ENCODE results near the gene PERM1. TPM values are rescaled to one million over a fixed set of nuclear protein-coding genes. Genes with fewer than 3 reads are reported as not detected.

The PERM1 gene
- total and polyA plus RNA-seq, 9 of the 15 experiments (the other 6 are each of a cell fraction or from before 2014, with no cell fraction given), result not detected

DNA sequence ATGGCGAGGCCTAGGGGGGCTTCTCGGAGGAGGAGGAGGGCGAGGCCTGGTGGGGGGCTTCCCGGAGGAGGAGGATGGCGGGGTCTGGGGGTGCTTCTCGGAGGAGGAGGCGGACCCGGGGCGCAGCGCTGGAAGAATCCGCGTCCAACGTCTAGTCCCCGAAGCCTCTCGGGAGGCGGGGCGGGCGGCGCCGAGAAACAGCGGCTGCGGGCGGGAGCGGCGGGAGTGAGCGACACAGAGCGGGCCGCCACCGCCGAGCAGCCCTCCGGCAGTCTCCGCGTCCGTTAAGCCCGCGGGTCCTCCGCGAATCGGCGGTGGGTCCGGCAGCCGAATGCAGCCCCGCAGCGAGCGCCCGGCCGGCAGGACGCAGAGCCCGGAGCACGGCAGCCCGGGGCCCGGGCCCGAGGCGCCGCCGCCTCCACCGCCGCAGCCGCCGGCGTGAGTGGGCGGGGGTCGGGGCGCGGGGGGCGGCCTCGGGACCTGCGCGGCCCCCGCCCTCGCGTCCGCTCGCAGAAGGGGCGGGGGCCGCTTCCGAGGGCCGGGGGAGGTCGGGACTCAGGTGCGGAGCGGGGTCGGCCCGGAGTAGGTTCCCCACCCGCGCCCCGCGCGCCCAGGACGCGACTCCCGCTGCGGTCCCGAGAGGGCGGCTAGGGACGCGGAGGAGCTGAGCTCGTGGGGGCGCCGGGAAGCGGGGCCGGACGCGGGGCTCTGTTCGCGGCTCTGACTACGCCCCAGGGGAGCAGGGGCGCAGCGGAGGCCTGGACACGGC is 21.3 kb downstream of the PERM1 start, which contains the start of gene KLHL17 (continued):
- TF ChIP-seq, protein P1, sequence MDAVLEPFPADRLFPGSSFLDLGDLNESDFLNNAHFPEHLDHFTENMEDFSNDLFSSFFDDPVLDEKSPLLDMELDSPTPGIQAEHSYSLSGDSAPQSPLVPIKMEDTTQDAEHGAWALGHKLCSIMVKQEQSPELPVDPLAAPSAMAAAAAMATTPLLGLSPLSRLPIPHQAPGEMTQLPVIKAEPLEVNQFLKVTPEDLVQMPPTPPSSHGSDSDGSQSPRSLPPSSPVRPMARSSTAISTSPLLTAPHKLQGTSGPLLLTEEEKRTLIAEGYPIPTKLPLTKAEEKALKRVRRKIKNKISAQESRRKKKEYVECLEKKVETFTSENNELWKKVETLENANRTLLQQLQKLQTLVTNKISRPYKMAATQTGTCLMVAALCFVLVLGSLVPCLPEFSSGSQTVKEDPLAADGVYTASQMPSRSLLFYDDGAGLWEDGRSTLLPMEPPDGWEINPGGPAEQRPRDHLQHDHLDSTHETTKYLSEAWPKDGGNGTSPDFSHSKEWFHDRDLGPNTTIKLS (IDR thresholded peaks at IDR 0.05; ENCODE audit: borderline replicate concordance, low read depth), result no peak
- no peak for TF ChIP-seq SREBF2 (CRISPR knock-in tag; IDR thresholded peaks at IDR 0.05)
- no peak for TF ChIP-seq HLTF (IDR thresholded peaks at IDR 0.05)
- TF ChIP-seq, protein P2, sequence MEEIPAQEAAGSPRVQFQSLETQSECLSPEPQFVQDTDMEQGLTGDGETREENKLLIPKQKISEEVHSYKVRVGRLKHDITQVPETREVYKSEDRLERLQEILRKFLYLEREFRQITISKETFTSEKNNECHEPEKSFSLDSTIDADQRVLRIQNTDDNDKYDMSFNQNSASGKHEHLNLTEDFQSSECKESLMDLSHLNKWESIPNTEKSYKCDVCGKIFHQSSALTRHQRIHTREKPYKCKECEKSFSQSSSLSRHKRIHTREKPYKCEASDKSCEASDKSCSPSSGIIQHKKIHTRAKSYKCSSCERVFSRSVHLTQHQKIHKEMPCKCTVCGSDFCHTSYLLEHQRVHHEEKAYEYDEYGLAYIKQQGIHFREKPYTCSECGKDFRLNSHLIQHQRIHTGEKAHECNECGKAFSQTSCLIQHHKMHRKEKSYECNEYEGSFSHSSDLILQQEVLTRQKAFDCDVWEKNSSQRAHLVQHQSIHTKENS (CRISPR knock-in tag; IDR thresholded peaks at IDR 0.05), result no peak
- TF ChIP-seq, protein P3, sequence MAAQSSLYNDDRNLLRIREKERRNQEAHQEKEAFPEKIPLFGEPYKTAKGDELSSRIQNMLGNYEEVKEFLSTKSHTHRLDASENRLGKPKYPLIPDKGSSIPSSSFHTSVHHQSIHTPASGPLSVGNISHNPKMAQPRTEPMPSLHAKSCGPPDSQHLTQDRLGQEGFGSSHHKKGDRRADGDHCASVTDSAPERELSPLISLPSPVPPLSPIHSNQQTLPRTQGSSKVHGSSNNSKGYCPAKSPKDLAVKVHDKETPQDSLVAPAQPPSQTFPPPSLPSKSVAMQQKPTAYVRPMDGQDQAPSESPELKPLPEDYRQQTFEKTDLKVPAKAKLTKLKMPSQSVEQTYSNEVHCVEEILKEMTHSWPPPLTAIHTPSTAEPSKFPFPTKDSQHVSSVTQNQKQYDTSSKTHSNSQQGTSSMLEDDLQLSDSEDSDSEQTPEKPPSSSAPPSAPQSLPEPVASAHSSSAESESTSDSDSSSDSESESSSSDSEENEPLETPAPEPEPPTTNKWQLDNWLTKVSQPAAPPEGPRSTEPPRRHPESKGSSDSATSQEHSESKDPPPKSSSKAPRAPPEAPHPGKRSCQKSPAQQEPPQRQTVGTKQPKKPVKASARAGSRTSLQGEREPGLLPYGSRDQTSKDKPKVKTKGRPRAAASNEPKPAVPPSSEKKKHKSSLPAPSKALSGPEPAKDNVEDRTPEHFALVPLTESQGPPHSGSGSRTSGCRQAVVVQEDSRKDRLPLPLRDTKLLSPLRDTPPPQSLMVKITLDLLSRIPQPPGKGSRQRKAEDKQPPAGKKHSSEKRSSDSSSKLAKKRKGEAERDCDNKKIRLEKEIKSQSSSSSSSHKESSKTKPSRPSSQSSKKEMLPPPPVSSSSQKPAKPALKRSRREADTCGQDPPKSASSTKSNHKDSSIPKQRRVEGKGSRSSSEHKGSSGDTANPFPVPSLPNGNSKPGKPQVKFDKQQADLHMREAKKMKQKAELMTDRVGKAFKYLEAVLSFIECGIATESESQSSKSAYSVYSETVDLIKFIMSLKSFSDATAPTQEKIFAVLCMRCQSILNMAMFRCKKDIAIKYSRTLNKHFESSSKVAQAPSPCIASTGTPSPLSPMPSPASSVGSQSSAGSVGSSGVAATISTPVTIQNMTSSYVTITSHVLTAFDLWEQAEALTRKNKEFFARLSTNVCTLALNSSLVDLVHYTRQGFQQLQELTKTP (IDR thresholded peaks at IDR 0.05; ENCODE audit: low read depth in 1 of 2, partially characterized antibody in 2 of 2), result no peak
- TF ChIP-seq HSF4 (CRISPR knock-in tag; IDR thresholded peaks at IDR 0.05; ENCODE audit: borderline replicate concordance), result no peak
- peak; percentile 94 for TF ChIP-seq CXXC5 (CRISPR knock-in tag; IDR thresholded peaks at IDR 0.05)
- no peak for TF ChIP-seq EGR1 (conservative IDR thresholded peaks at IDR 0.05)
- peak; percentile 67 for TF ChIP-seq TOE1 (IDR thresholded peaks at IDR 0.05; ENCODE audit: borderline replicate concordance)
- no peak for TF ChIP-seq TOE1 (CRISPR knock-in tag; IDR thresholded peaks at IDR 0.05; ENCODE audit: borderline replicate concordance, low read depth)
- TF ChIP-seq XRCC4 (IDR thresholded peaks at IDR 0.05; ENCODE audit: extremely low read depth, insufficient read depth, insufficient read length), result no peak
- TF ChIP-seq, protein P4, sequence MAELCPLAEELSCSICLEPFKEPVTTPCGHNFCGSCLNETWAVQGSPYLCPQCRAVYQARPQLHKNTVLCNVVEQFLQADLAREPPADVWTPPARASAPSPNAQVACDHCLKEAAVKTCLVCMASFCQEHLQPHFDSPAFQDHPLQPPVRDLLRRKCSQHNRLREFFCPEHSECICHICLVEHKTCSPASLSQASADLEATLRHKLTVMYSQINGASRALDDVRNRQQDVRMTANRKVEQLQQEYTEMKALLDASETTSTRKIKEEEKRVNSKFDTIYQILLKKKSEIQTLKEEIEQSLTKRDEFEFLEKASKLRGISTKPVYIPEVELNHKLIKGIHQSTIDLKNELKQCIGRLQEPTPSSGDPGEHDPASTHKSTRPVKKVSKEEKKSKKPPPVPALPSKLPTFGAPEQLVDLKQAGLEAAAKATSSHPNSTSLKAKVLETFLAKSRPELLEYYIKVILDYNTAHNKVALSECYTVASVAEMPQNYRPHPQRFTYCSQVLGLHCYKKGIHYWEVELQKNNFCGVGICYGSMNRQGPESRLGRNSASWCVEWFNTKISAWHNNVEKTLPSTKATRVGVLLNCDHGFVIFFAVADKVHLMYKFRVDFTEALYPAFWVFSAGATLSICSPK (IDR thresholded peaks at IDR 0.05; ENCODE audit: borderline replicate concordance), result no peak
- TF ChIP-seq SUPT5H (IDR thresholded peaks at IDR 0.05), result no peak
- TF ChIP-seq, protein P5, sequence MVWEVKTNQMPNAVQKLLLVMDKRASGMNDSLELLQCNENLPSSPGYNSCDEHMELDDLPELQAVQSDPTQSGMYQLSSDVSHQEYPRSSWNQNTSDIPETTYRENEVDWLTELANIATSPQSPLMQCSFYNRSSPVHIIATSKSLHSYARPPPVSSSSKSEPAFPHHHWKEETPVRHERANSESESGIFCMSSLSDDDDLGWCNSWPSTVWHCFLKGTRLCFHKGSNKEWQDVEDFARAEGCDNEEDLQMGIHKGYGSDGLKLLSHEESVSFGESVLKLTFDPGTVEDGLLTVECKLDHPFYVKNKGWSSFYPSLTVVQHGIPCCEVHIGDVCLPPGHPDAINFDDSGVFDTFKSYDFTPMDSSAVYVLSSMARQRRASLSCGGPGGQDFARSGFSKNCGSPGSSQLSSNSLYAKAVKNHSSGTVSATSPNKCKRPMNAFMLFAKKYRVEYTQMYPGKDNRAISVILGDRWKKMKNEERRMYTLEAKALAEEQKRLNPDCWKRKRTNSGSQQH (CRISPR knock-in tag; IDR thresholded peaks at IDR 0.05), result no peak
- TF ChIP-seq ZNF76 (CRISPR knock-in tag; IDR thresholded peaks at IDR 0.05; ENCODE audit: borderline replicate concordance), result no peak

Measured in K562 (cell line).